ENCODE results near the gene SUSD4. TPM values are rescaled to one million over a fixed set of nuclear protein-coding genes. Genes with fewer than 3 reads are reported as not detected.

SUSD4 gene
- total RNA-seq, 2 donors from 2014 or later: 0.58 to 0.92 TPM

GRCh38 chr1:223273511-223273910, 90.5 kb downstream of the SUSD4 start:
- H3K27ac Mint-ChIP-seq: no peak overlapping the region
- no peaks in the 10 kb centered on the region for H3K36me3 Mint-ChIP-seq (ENCODE audit: low read depth)
- H3K27ac ChIP-seq (ENCODE audit: low read depth, low read length): no peak overlapping the region
- H3K4me3 Mint-ChIP-seq: no peak overlapping the region
- no peaks in the 10 kb centered on the region for H3K36me3 ChIP-seq (ENCODE audit: control insufficient read depth, insufficient read depth, low read length)
- no peak overlapping the region for H3K4me3 ChIP-seq (ENCODE audit: low read length)
- no peak overlapping the region for H3K9ac ChIP-seq (ENCODE audit: extremely low read depth, low read length, poor library complexity, severe bottlenecking)
- 79 to 85% methylated on average over 5 of the region's 5 CpGs for WGBS, 2 experiments (ENCODE audit: insufficient coverage in 1 of 2, insufficient read length in 1 of 2)
- H3K27me3 ChIP-seq (ENCODE audit: control insufficient read depth, insufficient read depth, low read length, poor library complexity, severe bottlenecking): no peaks in the 10 kb centered on the region
- H3K9me3 ChIP-seq (ENCODE audit: control insufficient read depth, low read length): peaks cover 10% of the 10 kb centered on the region
- peaks cover 1% of the 10 kb centered on the region for H3K27me3 Mint-ChIP-seq (ENCODE audit: insufficient read depth)
- TF ChIP-seq CTCF (conservative IDR thresholded peaks at IDR 0.05): no peak
- H3K4me1 Mint-ChIP-seq: peaks cover 13% of the 10 kb centered on the region
- H3K4me1 ChIP-seq (ENCODE audit: control insufficient read depth, insufficient read depth, low read length): peaks cover 8% of the 10 kb centered on the region
- no peak for DNase-seq
- peaks cover 9% of the 10 kb centered on the region for H3K9me3 Mint-ChIP-seq

GRCh38 chr1:223271085-223271781, 92.7 kb downstream of the SUSD4 start:
- 92 to 94% methylated on average over 5 of the region's 5 CpGs for WGBS, 2 experiments (ENCODE audit: insufficient coverage in 1 of 2, insufficient read length in 1 of 2)
- H3K9me3 ChIP-seq (ENCODE audit: control insufficient read depth, low read length): no peaks in the 10 kb centered on the region

GRCh38 chr1:223270155-223270554, 93.8 kb downstream of the SUSD4 start:
- no peak overlapping the region for H3K27ac Mint-ChIP-seq

More at GRCh38 chr1:223271085-223271781, 92.7 kb downstream of the SUSD4 start:
- peaks cover 20% of the 10 kb centered on the region for H3K4me1 ChIP-seq (ENCODE audit: control insufficient read depth, insufficient read depth, low read length)
- H3K36me3 Mint-ChIP-seq (ENCODE audit: low read depth): no peaks in the 10 kb centered on the region
- DNase-seq: no peak
- H3K4me1 Mint-ChIP-seq: peaks cover 26% of the 10 kb centered on the region
- H3K4me3 Mint-ChIP-seq: no peak overlapping the region
- H3K4me3 ChIP-seq (ENCODE audit: low read length): no peak overlapping the region
- H3K9me3 Mint-ChIP-seq: no peaks in the 10 kb centered on the region
- H3K36me3 ChIP-seq (ENCODE audit: control insufficient read depth, insufficient read depth, low read length): no peaks in the 10 kb centered on the region
- H3K27ac ChIP-seq (ENCODE audit: low read depth, low read length): no peak overlapping the region
- no peak overlapping the region for H3K9ac ChIP-seq (ENCODE audit: extremely low read depth, low read length, poor library complexity, severe bottlenecking)
- H3K27me3 Mint-ChIP-seq (ENCODE audit: insufficient read depth): peaks cover 1% of the 10 kb centered on the region
- no peak for TF ChIP-seq CTCF (conservative IDR thresholded peaks at IDR 0.05)
- no peaks in the 10 kb centered on the region for H3K27me3 ChIP-seq (ENCODE audit: control insufficient read depth, insufficient read depth, low read length, poor library complexity, severe bottlenecking)
- H3K27ac Mint-ChIP-seq: no peak overlapping the region

More at GRCh38 chr1:223270155-223270554, 93.8 kb downstream of the SUSD4 start:
- H3K27me3 ChIP-seq (ENCODE audit: control insufficient read depth, insufficient read depth, low read length, poor library complexity, severe bottlenecking): no peaks in the 10 kb centered on the region
- H3K4me1 ChIP-seq (ENCODE audit: control insufficient read depth, insufficient read depth, low read length): peaks cover 20% of the 10 kb centered on the region
- Mint-ChIP-seq H3K4me3 (no peak overlapping the region), H3K36me3 (ENCODE audit: low read depth) (no peaks in the 10 kb centered on the region), H3K9me3 (no peaks in the 10 kb centered on the region), H3K4me1 (peaks cover 27% of the 10 kb centered on the region), H3K27me3 (ENCODE audit: insufficient read depth) (peaks cover 1% of the 10 kb centered on the region)
- 81 to 85% methylated on average over 5 of the region's 5 CpGs for WGBS, 2 experiments (ENCODE audit: insufficient coverage in 1 of 2, insufficient read length in 1 of 2)
- no peak overlapping the region for H3K9ac ChIP-seq (ENCODE audit: extremely low read depth, low read length, poor library complexity, severe bottlenecking)
- no peak for TF ChIP-seq CTCF (conservative IDR thresholded peaks at IDR 0.05)
- no peak for DNase-seq
- H3K36me3 ChIP-seq (ENCODE audit: control insufficient read depth, insufficient read depth, low read length): no peaks in the 10 kb centered on the region
- H3K4me3 ChIP-seq (ENCODE audit: low read length): no peak overlapping the region
- H3K9me3 ChIP-seq (ENCODE audit: control insufficient read depth, low read length): no peaks in the 10 kb centered on the region
- H3K27ac ChIP-seq (ENCODE audit: low read depth, low read length): no peak overlapping the region
